Measurements from ENCODE around the gene DFFB. TPM values are rescaled to one million over a fixed set of nuclear protein-coding genes. Genes with fewer than 3 reads are reported as not detected.

The DFFB gene
- total RNA-seq, 4 donors from 2014 or later: 1.3 to 3.6 (median 3.1) TPM

DNA sequence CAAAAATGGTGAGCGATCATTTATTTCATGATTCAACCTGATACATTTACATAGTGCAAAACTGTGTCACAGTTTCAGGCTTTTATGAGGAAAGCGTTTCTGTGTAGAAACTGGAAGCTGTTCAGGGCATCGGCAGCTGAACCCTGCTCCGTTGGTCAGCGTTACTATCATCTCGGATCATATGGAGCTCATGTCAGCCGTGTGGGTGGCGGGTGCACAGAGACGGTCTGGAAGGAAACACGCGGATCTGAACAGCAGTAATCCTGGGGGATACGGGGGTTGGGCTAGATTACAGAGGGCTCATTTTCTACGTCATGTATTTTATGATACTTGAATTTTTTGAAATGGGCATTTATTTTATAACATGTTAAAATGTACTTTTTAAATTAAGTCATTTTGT, 27.7 kb downstream of the DFFB start:
- intact Hi-C loops (cut with DNase I; ENCODE audit: low total_unique reads): no loop called here
- H3K27me3 ChIP-seq: no peaks in the 10 kb centered on the region
- peaks cover 0 to 58% of the 10 kb centered on the region in 2 donors for H3K36me3 ChIP-seq
- in situ Hi-C loops (cut with MboI; ENCODE audit: low sequenced_read_pairs in 4 of 4): loop anchor here in 1 of 4 donors (25.0 kb wide), 1 partner anchor 98 kb away; the partner anchor contains the start of gene LRRC47
- no peak overlapping the region for H3K4me3 ChIP-seq
- no peaks in the 10 kb centered on the region for H3K9me3 ChIP-seq
- no peak overlapping the region for H3K27ac ChIP-seq
- DNase-seq (no peak), ATAC-seq (no peak)
- no peaks in the 10 kb centered on the region for H3K4me1 ChIP-seq
- no peak for TF ChIP-seq POLR2A (IDR thresholded peaks at IDR 0.05)
- no peak for TF ChIP-seq CTCF (IDR thresholded peaks at IDR 0.05 in 4 of 5, conservative IDR thresholded peaks at IDR 0.05 in 1 of 5)

GRCh38 chr1:3885611-3886010, 28.3 kb downstream of the DFFB start:
- H3K27ac ChIP-seq: no peak overlapping the region
- peaks cover 3 to 60% of the 10 kb centered on the region in 2 donors for H3K36me3 ChIP-seq
- no peak overlapping the region for H3K4me3 ChIP-seq
- intact Hi-C loops (cut with DNase I; ENCODE audit: low total_unique reads) (no loop called here), in situ Hi-C loops (cut with MboI; ENCODE audit: low sequenced_read_pairs in 4 of 4) (loop anchor here in 1 of 4 donors (25.0 kb wide), 1 partner anchor 98 kb away; the partner anchor contains the start of gene LRRC47)
- H3K4me1 ChIP-seq: no peaks in the 10 kb centered on the region
- H3K9me3 ChIP-seq: no peaks in the 10 kb centered on the region
- DNase-seq: no peak
- ATAC-seq: no peak
- TF ChIP-seq POLR2A (IDR thresholded peaks at IDR 0.05) (no peak), CTCF (IDR thresholded peaks at IDR 0.05 in 4 of 5, conservative IDR thresholded peaks at IDR 0.05 in 1 of 5) (no peak)
- H3K27me3 ChIP-seq: no peaks in the 10 kb centered on the region

GRCh38 chr1:3886106-3886670, 28.9 kb downstream of the DFFB start:
- no peak overlapping the region for H3K4me3 ChIP-seq
- no peaks in the 10 kb centered on the region for H3K4me1 ChIP-seq
- DNase-seq (no peak), ATAC-seq (no peak)
- TF ChIP-seq CTCF (IDR thresholded peaks at IDR 0.05 in 4 of 5, conservative IDR thresholded peaks at IDR 0.05 in 1 of 5) (no peak), POLR2A (IDR thresholded peaks at IDR 0.05) (no peak)
- H3K36me3 ChIP-seq: peaks cover 3 to 66% of the 10 kb centered on the region in 2 donors
- intact Hi-C loops (cut with DNase I; ENCODE audit: low total_unique reads): no loop called here
- no peak overlapping the region for H3K27ac ChIP-seq
- H3K9me3 ChIP-seq: no peaks in the 10 kb centered on the region
- in situ Hi-C loops (cut with MboI; ENCODE audit: low sequenced_read_pairs in 4 of 4): loop anchor here in 1 of 4 donors (25.0 kb wide), 1 partner anchor 99 kb away; the partner anchor contains the start of gene LRRC47
- H3K27me3 ChIP-seq: no peaks in the 10 kb centered on the region

DNA sequence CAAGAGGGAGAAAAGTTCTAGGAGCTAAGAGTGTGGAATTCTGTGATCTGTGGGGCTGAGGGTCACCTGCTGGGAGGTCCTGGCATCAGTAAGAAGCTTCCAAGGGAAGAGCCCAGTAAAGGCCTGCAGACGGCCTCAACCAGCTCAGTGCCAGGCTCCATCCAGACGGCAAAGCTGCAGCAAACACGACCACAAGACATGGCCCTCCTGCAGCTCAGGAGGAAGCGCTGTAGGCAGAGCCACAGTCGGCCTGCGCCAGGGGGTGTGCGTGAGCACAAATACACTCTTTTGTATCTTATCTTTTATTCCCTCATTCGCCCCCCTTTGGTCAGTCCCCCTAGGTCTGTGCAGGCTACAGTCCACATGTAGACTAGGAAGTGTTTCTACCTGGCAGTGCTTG, 29.4 kb downstream of the DFFB start:
- ATAC-seq: no peak
- TF ChIP-seq POLR2A (IDR thresholded peaks at IDR 0.05) (no peak), CTCF (IDR thresholded peaks at IDR 0.05 in 4 of 5, conservative IDR thresholded peaks at IDR 0.05 in 1 of 5) (no peak)
- H3K9me3 ChIP-seq: no peaks in the 10 kb centered on the region
- in situ Hi-C loops (cut with MboI; ENCODE audit: low sequenced_read_pairs in 4 of 4): loop anchor here in 1 of 4 donors (25.0 kb wide), 1 partner anchor 99 kb away; the partner anchor contains the start of gene LRRC47
- no peaks in the 10 kb centered on the region for H3K27me3 ChIP-seq
- H3K4me3 ChIP-seq: no peak overlapping the region
- intact Hi-C loops (cut with DNase I; ENCODE audit: low total_unique reads): no loop called here
- H3K27ac ChIP-seq: no peak overlapping the region
- H3K36me3 ChIP-seq: peaks cover 3 to 70% of the 10 kb centered on the region in 2 donors
- DNase-seq: no peak
- H3K4me1 ChIP-seq: no peaks in the 10 kb centered on the region
